CD4-positive, alpha-beta T cell (primary cell): ENCODE data around the gene BCAT1. TPM values are rescaled to one million over a fixed set of nuclear protein-coding genes. Genes with fewer than 3 reads are reported as not detected.

Experiments
- ATAC-seq: fragments of 200-7000 bp; cut with Tn5 transposase; one replicate; pipeline ENCODE4 v1.10.0; 2022; ENCODE audit warnings: mild to moderate bottlenecking; ENCODE audit not compliant: poor library complexity
- CTCF ChIA-PET: fragments of 350-600 bp; sonication (Branson Sonifier 250); formaldehyde crosslinking; loops from one replicate; lab custom pipeline; 2021; ENCODE audit warnings: antibody characterized with exemption, inconsistent platforms; lab: Charles Lee
- POLR2A ChIA-PET: fragments of 350-600 bp; sonication (Branson Sonifier 250); formaldehyde crosslinking; loops from one replicate; lab custom pipeline; 2021; ENCODE audit warnings: antibody characterized with exemption, inconsistent platforms; lab: Charles Lee
- DNase-seq, 14 experiments: peaks; one replicate each; pipeline ENCODE4 v3.0.0-alpha.2; 2013 to 2020; ENCODE audit warnings: mixed read lengths in 2 of 14
- H3K27ac ChIP-seq, 2 donors: one replicate each; pipeline versions ENCODE4 v1.5.1 to v1.7.0; 2013; ENCODE audit warnings: low read length in 2 of 2, low read depth in 1 of 2, mild to moderate bottlenecking in 1 of 2
- H3K27me3 ChIP-seq, 2 experiments: 1 replicate in 1 of 2; 2 replicates in 1 of 2; pipeline versions ENCODE4 v1.6.1 to v1.7.0; 2013; ENCODE audit warnings: low read length in 2 of 2, control low read depth in 1 of 2, mild to moderate bottlenecking in 1 of 2, moderate library complexity in 1 of 2; ENCODE audit not compliant: insufficient read depth in 2 of 2, control insufficient read depth in 1 of 2
- H3K36me3 ChIP-seq: one replicate; pipeline ENCODE4 v1.6.1; 2013; ENCODE audit warnings: low read length, control low read depth; ENCODE audit not compliant: insufficient read depth
- H3K4me1 ChIP-seq: one replicate; pipeline ENCODE4 v1.6.1; 2013; ENCODE audit warnings: low read length, control low read depth; ENCODE audit not compliant: insufficient read depth
- H3K4me3 ChIP-seq: one replicate; pipeline ENCODE4 v1.5.1; 2013; ENCODE audit warnings: mild to moderate bottlenecking, low read length, moderate library complexity
- H3K9me3 ChIP-seq, 2 experiments: 1 replicate in 1 of 2; 2 replicates in 1 of 2; pipeline versions ENCODE4 v1.6.1 to v1.7.0; 2013; ENCODE audit warnings: low read length in 2 of 2, mild to moderate bottlenecking in 2 of 2, control low read depth in 1 of 2, moderate library complexity in 1 of 2; ENCODE audit not compliant: control insufficient read depth in 1 of 2, insufficient read depth in 1 of 2
- H3K27ac Mint-ChIP-seq: one replicate; pipeline ENCODE4 v1.8.0; 2020; ENCODE audit warnings: mixed read lengths
- H3K27me3 Mint-ChIP-seq: one replicate; pipeline ENCODE4 v1.8.0; 2021; ENCODE audit warnings: mixed read lengths
- H3K36me3 Mint-ChIP-seq: one replicate; pipeline ENCODE4 v1.8.0; 2021; ENCODE audit warnings: low read depth, mixed read lengths
- H3K4me1 Mint-ChIP-seq: one replicate; pipeline ENCODE4 v1.8.0; 2021; ENCODE audit warnings: low read depth, mixed read lengths
- H3K4me3 Mint-ChIP-seq: one replicate; pipeline ENCODE4 v1.8.0; 2020; ENCODE audit warnings: mild to moderate bottlenecking, mixed read lengths
- H3K9me3 Mint-ChIP-seq: one replicate; pipeline ENCODE4 v1.8.0; 2020; ENCODE audit warnings: mixed read lengths
- CTCF ChIP-seq: fragments of 200-600 bp; IDR thresholded peaks from one replicate; pipeline ENCODE4 v1.8.0; 2022; ENCODE audit warnings: antibody characterized with exemption, mild to moderate bottlenecking
- intact Hi-C, 2 experiments: fragments of 100-400 bp; cut with DNase I in 1 of 2; cut with micrococcal nuclease in 1 of 2; formaldehyde crosslinking; loops; one replicate each; pipeline versions ENCODE4 v1.15.1 to v1.9.0; 2023 to 2025; cut with DNase I, micrococcal nuclease
- total RNA-seq, 174 experiments: library from RNA in 2 of 174; stranded (reverse) in 2 of 174; gene quantifications; one replicate each; pipeline ENCODE4 v1.2.3 and lab custom pipeline; 2021 to 2026

BCAT1 gene
- total RNA-seq, 2 experiments from 2014 or later, result 0.34 to 0.91 TPM

GRCh38 chr12:24977711-24978110 is 28.8 kb upstream of the BCAT1 start:
- H3K9me3 ChIP-seq, result peaks cover under 1 to 9% of the 10 kb centered on the region in 2 experiments
- H3K4me3 ChIP-seq, result no peak overlapping the region
- no peak for ATAC-seq
- H3K27me3 ChIP-seq, result no peaks in the 10 kb centered on the region
- no peak for TF ChIP-seq CTCF
- H3K4me3 Mint-ChIP-seq, result no peak overlapping the region
- ChIA-PET CTCF (no interaction called here), POLR2A (no interaction called here)
- H3K4me1 ChIP-seq, result no peaks in the 10 kb centered on the region
- no peak for DNase-seq
- no peak overlapping the region for H3K27ac Mint-ChIP-seq
- H3K36me3 ChIP-seq, result no peaks in the 10 kb centered on the region
- H3K27ac ChIP-seq, result no peak overlapping the region
- intact Hi-C loops, result no loop called here
- H3K27me3 Mint-ChIP-seq, result no peaks in the 10 kb centered on the region
- no peaks in the 10 kb centered on the region for H3K4me1 Mint-ChIP-seq
- H3K36me3 Mint-ChIP-seq, result no peaks in the 10 kb centered on the region
- H3K9me3 Mint-ChIP-seq, result peaks cover 3% of the 10 kb centered on the region

DNA sequence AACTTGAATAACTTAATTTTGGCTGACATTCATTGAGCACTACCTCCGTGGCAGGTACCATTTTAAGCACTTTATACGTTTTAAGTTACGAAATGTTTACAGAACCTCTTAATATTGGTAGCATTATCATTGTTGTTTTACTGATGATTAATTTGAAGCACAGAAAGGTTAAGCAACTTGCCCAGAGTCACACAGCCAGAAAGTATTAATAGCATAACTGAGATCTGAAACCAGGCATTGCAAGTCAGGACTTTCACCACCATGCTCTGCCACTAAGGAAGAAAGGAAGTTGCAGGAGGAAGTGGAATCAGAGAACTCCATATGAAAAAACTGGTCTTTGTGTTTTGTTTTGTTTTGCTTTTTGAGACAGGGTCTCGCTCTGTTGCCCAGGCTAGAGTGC is 28.2 kb upstream of the BCAT1 start:
- H3K9me3 ChIP-seq, result peaks cover 0 to 3% of the 10 kb centered on the region in 2 experiments
- no peaks in the 10 kb centered on the region for H3K4me1 Mint-ChIP-seq
- no peak overlapping the region for H3K27ac ChIP-seq
- no peaks in the 10 kb centered on the region for H3K36me3 Mint-ChIP-seq
- no peaks in the 10 kb centered on the region for H3K9me3 Mint-ChIP-seq
- no peaks in the 10 kb centered on the region for H3K27me3 ChIP-seq
- CTCF ChIA-PET, result no interaction called here
- H3K27me3 Mint-ChIP-seq, result no peaks in the 10 kb centered on the region
- no peaks in the 10 kb centered on the region for H3K4me1 ChIP-seq
- no peak for ATAC-seq
- no peak for TF ChIP-seq CTCF
- peak in 2 of 14 experiments; percentile 6 to 18 for DNase-seq
- no peak overlapping the region for H3K4me3 ChIP-seq
- no peak overlapping the region for H3K27ac Mint-ChIP-seq
- intact Hi-C loops, result no loop called here
- POLR2A ChIA-PET, result no interaction called here
- H3K36me3 ChIP-seq, result no peaks in the 10 kb centered on the region
- no peak overlapping the region for H3K4me3 Mint-ChIP-seq

GRCh38 chr12:24975425-24975824 is 26.5 kb upstream of the BCAT1 start:
- CTCF ChIA-PET, result no interaction called here
- Histone ChIP-seq H3K36me3 (no peaks in the 10 kb centered on the region), H3K27ac (no peak overlapping the region), H3K27me3 (no peaks in the 10 kb centered on the region), H3K9me3 (no peaks in the 10 kb centered on the region), H3K4me3 (no peak overlapping the region), H3K4me1 (no peaks in the 10 kb centered on the region)
- Mint-ChIP-seq H3K4me1 (no peaks in the 10 kb centered on the region), H3K4me3 (no peak overlapping the region), H3K27ac (no peak overlapping the region), H3K27me3 (no peaks in the 10 kb centered on the region), H3K9me3 (no peaks in the 10 kb centered on the region), H3K36me3 (no peaks in the 10 kb centered on the region)
- intact Hi-C loops, result no loop called here
- POLR2A ChIA-PET, result no interaction called here
- no peak for TF ChIP-seq CTCF
- no peak for ATAC-seq
- DNase-seq, result no peak
